ENCODE measurements around the gene SLC12A6. TPM values are rescaled to one million over a fixed set of nuclear protein-coding genes. Genes with fewer than 3 reads are reported as not detected.
"Not testable (repeated sequence)": the region's sequence is repeated elsewhere in the genome, so short reads cannot be mapped to it uniquely, and the experiment has no call there.

The SLC12A6 gene
- 22.9 TPM for polyA plus RNA-seq (ENCODE audit: insufficient read length)

DNA sequence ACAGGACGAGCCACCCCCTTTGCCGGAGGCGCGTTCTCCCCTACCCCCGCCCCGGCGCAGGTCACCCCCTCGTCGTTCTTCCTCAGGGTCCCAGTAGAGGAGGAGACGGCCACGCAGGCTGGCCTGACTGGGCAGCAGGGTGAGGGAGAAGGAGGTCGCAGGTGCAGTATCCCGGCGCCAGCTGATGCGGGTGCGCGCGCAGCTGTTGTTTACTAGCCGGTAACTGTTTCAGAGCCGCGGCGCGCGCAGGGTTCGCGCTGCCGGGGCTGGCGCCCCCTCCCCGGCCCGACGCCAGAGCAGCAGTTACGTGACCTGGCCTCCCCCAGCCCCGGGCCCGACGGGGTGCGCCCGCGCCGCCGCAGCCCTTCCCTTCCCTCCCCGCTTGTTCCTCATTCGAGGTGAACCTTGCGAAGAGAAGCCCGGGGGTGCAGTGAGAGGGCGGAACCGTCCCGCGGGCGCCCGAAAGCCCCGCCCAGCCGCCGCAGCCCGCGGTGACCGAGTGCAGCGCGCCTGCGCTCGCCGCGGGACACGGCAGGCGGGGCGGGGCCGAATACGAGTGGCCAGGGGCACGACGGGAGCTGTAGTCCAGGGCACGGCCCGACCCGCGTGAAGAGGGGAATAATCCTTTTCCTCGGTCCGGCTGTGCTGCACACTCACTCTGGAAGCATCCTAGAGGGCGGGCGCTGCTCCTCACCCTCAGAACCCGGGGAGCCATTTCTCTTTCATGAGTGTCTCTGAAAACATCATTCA is at the start of gene SLC12A6:
Gene SLC12A6, minus strand, starts transcription at position 225 of the 750 bp plus-strand sequence. CDS start 1,101 bp downstream, outside the sequence.
- peak; percentile 91 for DNase-seq

GRCh38 chr15:34381829-34382521 is 44.4 kb upstream of the SLC12A6 start:
- DNase-seq: not testable (repeated sequence)

- not testable (repeated sequence) for DNase-seq
Observed at GRCh38 chr15:34380491-34380890, 42.9 kb upstream of the SLC12A6 start.

GRCh38 chr15:34376856-34377255 is 39.3 kb upstream of the SLC12A6 start:
- no peak for DNase-seq

GRCh38 chr15:34375541-34375940 is 38.0 kb upstream of the SLC12A6 start:
- DNase-seq: not testable (repeated sequence)

DNA sequence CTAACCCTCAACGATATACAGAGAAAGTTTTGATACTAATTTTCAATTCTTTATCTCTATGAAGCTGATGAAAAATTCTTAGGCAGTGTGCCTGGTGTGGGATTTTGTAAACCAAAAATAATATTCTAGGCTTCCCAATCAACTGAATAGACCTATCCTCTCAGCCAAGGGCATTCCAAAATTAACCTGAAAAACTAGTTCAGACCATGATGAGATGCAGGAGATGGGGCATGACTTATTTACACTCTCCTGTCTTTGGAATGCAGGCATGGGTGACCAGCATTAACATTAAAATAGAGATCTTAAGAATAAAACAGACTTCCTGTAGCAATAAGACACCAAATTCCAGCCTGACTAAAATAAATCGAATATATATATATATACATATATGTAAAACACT is 37.2 kb upstream of the SLC12A6 start:
- no peak for DNase-seq

DNA sequence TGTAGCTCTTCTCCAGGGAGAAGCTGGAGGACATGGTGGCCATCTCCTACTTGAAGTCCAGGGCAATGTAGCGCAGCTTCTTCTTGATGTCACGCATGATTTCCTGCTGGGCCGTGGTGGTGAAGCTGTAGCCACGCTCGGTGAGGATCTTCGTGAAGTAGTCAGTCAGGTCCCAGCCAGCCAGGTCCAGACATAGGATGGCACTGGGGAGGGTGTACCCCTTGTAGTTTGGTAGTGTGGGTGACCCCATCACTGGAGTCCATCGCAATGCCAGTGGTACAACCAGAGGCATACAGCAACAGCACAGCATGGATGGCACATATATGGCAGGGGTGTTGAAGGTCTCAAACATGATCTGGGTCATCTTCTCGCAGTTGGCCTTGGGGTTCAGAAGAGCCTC is 36.4 kb upstream of the SLC12A6 start:
- no peak for DNase-seq

- DNase-seq: no peak
Observed at GRCh38 chr15:34370643-34371042, 33.1 kb upstream of the SLC12A6 start.

DNA sequence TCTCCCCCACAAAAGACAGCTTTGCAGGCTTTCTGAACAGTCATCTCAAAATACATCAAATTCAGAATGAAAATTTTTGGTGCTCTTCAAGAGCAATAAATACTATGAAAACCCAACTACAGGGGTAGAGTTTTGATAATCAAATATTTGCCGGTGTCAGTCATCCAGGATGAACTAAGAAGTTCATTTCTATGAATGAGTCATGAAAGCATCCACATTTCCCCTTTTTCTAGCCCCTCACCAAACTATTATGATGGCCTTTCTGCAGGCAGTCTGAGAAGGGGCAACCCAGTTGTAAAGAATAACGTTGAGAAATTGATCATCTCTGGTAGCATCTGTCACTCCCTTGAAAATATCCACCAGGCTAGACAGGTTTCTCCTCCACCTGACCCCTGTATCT is 32.5 kb upstream of the SLC12A6 start:
- DNase-seq: no peak

- DNase-seq: peak; percentile 89
Observed at GRCh38 chr15:34367101-34368081, 29.8 kb upstream of the SLC12A6 start, which contains the start of gene LPCAT4. Gene LPCAT4, minus strand, starts transcription at chr15:34367196. Its CDS starts 96 bp downstream, at chr15:34367100.

DNA sequence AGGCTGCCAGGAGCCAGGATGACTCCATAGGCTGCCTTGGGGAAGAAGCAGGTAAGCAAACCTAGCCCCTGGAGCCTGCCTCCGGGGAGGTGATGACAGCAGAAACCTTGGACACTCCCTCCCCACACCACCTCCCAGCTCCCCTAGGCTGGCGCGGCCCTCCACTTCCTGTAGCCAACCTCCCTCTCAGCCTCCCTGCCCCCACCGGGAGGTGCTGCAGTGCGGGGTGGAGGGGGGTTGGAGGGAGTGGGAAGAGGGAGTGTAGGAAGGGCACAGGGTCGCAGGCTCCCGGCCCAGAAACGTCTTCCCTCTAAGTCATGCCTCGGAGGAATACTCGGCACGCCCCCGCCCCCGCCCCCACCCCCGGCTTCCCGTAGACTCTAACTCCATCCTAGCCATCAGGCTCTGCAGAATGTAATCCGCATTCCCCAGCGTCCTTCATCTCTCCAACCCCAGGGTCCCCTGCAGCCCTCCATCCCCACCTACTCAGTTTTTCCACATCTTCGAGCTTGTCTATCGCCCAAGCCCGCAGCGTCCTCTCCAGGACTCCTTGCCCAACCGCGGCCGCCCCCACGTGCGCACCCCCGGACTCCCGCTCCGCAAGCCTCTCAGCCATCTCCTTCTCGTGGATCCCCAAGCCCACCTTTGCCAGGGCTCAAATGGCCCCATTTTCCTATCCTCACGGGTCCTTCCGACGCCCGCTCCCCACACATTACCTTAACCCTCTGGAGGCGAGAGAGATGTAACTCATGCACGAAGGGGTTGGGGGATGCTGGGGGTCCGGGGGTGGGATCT is 28.9 kb upstream of the SLC12A6 start:
- DNase-seq: peak; percentile 34

DNA sequence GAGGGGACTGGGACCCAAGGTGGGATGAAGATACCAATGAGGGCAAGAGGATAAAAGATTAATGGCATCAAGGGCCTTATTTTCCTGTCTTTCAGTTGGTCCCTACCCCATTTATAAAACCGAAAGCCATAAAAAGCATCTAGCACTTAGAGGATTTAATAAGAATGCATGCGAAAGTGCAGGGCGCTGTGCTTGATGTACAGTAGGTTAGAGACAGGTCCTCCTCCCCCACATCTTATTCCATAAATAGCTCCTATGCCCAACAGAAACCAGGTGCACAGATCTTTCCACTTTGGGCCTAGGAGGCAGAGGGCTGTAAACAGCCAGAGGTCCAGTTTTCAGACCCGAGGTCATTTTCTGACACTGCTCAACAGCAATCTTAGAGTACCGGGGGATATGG is 28.3 kb upstream of the SLC12A6 start:
- DNase-seq: no peak

DNA sequence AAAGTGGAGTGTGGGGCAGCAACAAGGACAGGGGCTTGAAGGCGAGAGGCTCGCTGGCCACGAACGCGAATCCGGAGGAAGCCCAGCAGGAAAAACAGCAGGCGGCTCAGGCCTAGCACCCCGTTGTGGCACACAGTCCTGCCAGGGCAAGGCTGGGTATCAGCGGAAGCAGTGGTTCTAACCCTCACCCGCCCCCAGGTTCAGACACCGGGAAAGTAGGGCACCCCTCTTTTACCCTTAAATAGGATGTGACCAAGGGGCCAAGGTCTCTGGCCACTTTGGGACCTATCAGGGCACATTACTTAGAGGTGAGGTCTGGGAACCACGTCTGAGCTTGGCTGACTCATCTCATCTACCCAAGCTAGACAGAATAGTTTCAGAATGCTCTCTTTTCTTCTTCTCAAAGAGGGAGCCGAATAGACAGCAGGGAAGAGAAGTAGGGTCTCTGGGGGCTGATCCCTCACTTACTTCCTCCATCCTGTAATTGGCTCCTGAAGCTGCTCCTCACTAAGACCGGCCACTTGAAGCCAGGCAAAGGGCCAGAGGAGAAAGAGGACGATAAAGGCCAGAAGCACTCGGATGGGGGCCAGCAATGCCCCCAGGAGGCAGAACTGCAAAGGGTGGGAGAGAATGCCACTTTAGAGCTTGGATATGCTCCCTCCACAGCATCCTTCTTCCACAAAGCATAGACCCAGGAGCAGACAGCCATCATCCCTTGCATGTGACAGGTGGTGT is 27.7 kb upstream of the SLC12A6 start:
- DNase-seq: no peak

DNA sequence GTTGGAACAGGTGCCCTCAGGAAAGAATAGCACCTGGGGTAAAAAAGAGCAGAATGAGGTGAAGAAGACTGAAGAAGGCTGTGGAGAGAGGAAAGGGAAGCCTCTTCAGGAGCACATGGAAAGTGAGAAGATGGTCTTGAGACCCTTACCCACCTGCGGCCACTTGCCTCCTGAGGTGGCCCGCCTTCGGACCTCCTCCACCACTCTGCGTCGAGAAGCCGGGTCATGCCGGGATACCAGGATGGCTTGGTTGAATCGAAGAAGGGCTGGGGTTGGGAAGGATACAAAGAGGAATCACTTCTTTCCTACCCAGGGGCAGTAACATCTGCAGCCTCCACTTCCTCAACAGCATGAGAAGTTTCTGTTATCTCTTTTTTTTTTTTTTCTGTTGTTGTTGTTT is 26.5 kb upstream of the SLC12A6 start:
- no peak for DNase-seq

- DNase-seq: no peak
Observed at GRCh38 chr15:34362047-34362773, 24.6 kb upstream of the SLC12A6 start.

- DNase-seq: no peak
Observed at GRCh38 chr15:34361278-34361677, 23.7 kb upstream of the SLC12A6 start.

- no peak for DNase-seq
Observed at GRCh38 chr15:34360298-34360697, 22.7 kb upstream of the SLC12A6 start.

- no peak for DNase-seq
Observed at GRCh38 chr15:34359416-34359815, 21.8 kb upstream of the SLC12A6 start.

- DNase-seq: no peak
Observed at GRCh38 chr15:34358948-34359347, 21.4 kb upstream of the SLC12A6 start.

DNA sequence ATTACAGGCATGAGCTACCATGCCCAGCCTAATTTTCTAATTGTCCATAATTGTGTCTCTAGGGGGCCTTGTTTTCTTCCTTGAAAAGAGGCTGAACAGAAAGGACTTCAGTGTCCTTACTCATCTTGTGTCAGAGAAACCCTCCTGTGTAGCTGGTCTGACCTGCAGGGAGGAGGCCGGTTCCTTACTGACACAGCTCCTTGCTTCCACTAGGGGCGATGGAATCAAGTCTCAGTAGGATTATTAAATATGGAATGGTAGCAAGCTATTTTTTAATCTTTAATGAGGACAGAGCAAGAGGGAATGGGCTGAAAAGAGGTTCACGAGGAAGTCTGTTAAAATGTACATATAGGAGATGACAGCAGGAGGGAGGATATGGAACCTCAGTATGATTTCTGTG is 20.8 kb upstream of the SLC12A6 start:
- DNase-seq: no peak
